Esophagus muscularis mucosa (tissue), 4 donors: ENCODE measurements around the gene B9D1. TPM values are rescaled to one million over a fixed set of nuclear protein-coding genes. Genes with fewer than 3 reads are reported as not detected.
A peak's percentile ranks its signal among the peaks of the same experiment; 100 is the strongest.

Experiments used
- DNase-seq: peaks from one replicate; pipeline ENCODE4 v3.0.0-alpha.2; 2017; ENCODE audit errors: extremely low spot score
- H3K27ac ChIP-seq, 4 donors: fragments of 200-600 bp; sonication (generic); replicated peaks in 1 of 4; 1 replicate in 3 of 4; 2 replicates in 1 of 4; pipeline ENCODE4 v1.5.1; 2016 to 2019; ENCODE audit warnings: mild to moderate bottlenecking in 1 of 4
- H3K27me3 ChIP-seq, 4 donors: fragments of 200-600 bp; sonication (generic); one replicate each; pipeline versions ENCODE4 v1.5.1 to v1.6.0; 2016 to 2019
- H3K36me3 ChIP-seq, 4 donors: fragments of 200-600 bp; sonication (generic); one replicate each; pipeline ENCODE4 v1.5.1; 2016 to 2019
- H3K4me1 ChIP-seq, 4 donors: fragments of 200-600 bp; sonication (generic); one replicate each; pipeline ENCODE4 v1.5.1; 2016 to 2019
- H3K4me3 ChIP-seq, 4 donors: fragments of 200-600 bp; sonication (generic); 1 replicate in 2 of 4; 2 replicates in 2 of 4; pipeline ENCODE4 v1.5.1; 2016 to 2019; ENCODE audit warnings: mild to moderate bottlenecking in 4 of 4, moderate library complexity in 1 of 4
- H3K9me3 ChIP-seq, 4 donors: fragments of 200-600 bp; sonication (generic); 1 replicate in 3 of 4; 2 replicates in 1 of 4; pipeline ENCODE4 v1.5.1; 2016 to 2019
- CTCF ChIP-seq, 3 experiments: fragments of 200-600 bp in 2 of 3; fragments of 450-650 bp in 1 of 3; sonication (generic) in 2 of 3; IDR thresholded peaks; one replicate each; pipeline ENCODE4 v1.5.1; 2017 to 2019; ENCODE audit warnings: antibody characterized with exemption in 3 of 3, mild to moderate bottlenecking in 2 of 3, moderate library complexity in 1 of 3
- EP300 ChIP-seq: sonication (generic); formaldehyde crosslinking; IDR thresholded peaks from one replicate; pipeline ENCODE4 v1.6.1; 2017; ENCODE audit warnings: antibody characterized with exemption
- POLR2A ChIP-seq: fragments of 450-650 bp; IDR thresholded peaks from one replicate; pipeline ENCODE4 v1.6.1; 2017; ENCODE audit warnings: antibody characterized with exemption, moderate library complexity, mild to moderate bottlenecking, low read depth
- POLR2AphosphoS5 ChIP-seq, 2 donors: sonication (generic); formaldehyde crosslinking; IDR thresholded peaks; one replicate each; pipeline ENCODE4 v1.6.1; 2017; ENCODE audit warnings: antibody characterized with exemption in 2 of 2
- WGBS: methylation state at CpG from one replicate; pipeline ENCODE4 v1.1.5; 2018; 5-methylcytosine and 5-hydroxymethylcytosine counted together
- intact Hi-C: fragments of 100-400 bp; cut with DNase I; formaldehyde crosslinking; loops from one replicate; pipeline ENCODE4 v1.15.1; 2023
- total RNA-seq, 4 donors: library from RNA; depleted of rRNA; stranded (reverse); fragments of >200 nt; gene quantifications; one replicate each; pipeline versions ENCODE4 v1.1.0 to v1.2.1, GENCODE V29; 2016

The B9D1 gene
- total RNA-seq, 4 donors from 2014 or later: 9.5 to 13.8 (median 9.9) TPM

GRCh38 chr17:19341211-19341631 lies 21.3 kb downstream of the B9D1 start:
- H3K9me3 ChIP-seq: no peaks in the 10 kb centered on the region
- no peak overlapping the region for H3K4me3 ChIP-seq
- 86% methylated on average over 7 of the region's 7 CpGs for WGBS
- no peaks in the 10 kb centered on the region for H3K27me3 ChIP-seq
- no peak for TF ChIP-seq POLR2A
- TF ChIP-seq CTCF (IDR thresholded peaks at IDR 0.05): no peak
- TF ChIP-seq POLR2AphosphoS5 (IDR thresholded peaks at IDR 0.05): no peak
- no peak for TF ChIP-seq EP300
- H3K4me1 ChIP-seq: peaks cover 32 to 58% (median 43%) of the 10 kb centered on the region in 4 donors
- H3K27ac ChIP-seq: no peak overlapping the region
- intact Hi-C loops: no loop called here
- DNase-seq: no peak
- peaks cover 0 to 2% (median under 1%) of the 10 kb centered on the region in 4 donors for H3K36me3 ChIP-seq

GRCh38 chr17:19339341-19339815 lies 23.1 kb downstream of the B9D1 start:
- DNase-seq: no peak
- Histone ChIP-seq H3K4me3 (no peak overlapping the region), H3K4me1 (peaks cover 21 to 51% (median 31%) of the 10 kb centered on the region in 4 donors), H3K36me3 (peaks cover 0 to 12% (median 5%) of the 10 kb centered on the region in 4 donors), H3K9me3 (no peaks in the 10 kb centered on the region), H3K27me3 (no peaks in the 10 kb centered on the region), H3K27ac (no peak overlapping the region)
- TF ChIP-seq POLR2A: no peak
- TF ChIP-seq CTCF (IDR thresholded peaks at IDR 0.05): no peak
- TF ChIP-seq EP300: no peak
- TF ChIP-seq POLR2AphosphoS5 (IDR thresholded peaks at IDR 0.05): no peak
- intact Hi-C loops: no loop called here
- WGBS: 70% methylated on average over 2 of the region's 2 CpGs

GRCh38 chr17:19338031-19338990 lies 24.2 kb downstream of the B9D1 start:
- WGBS: 100% methylated on average over 4 of the region's 7 CpGs
- no peak for DNase-seq
- Histone ChIP-seq H3K4me3 (no peak overlapping the region), H3K36me3 (peaks cover 0 to 23% (median 15%) of the 10 kb centered on the region in 4 donors), H3K27ac (peak overlapping the region in 1 of 4 donors; percentile 21), H3K4me1 (peaks cover 17 to 42% (median 27%) of the 10 kb centered on the region in 4 donors), H3K9me3 (no peaks in the 10 kb centered on the region), H3K27me3 (no peaks in the 10 kb centered on the region)
- intact Hi-C loops: no loop called here
- TF ChIP-seq EP300: no peak
- peak; percentile 32 to 65 (median 42) for TF ChIP-seq CTCF (IDR thresholded peaks at IDR 0.05)
- no peak for TF ChIP-seq POLR2A
- TF ChIP-seq POLR2AphosphoS5 (IDR thresholded peaks at IDR 0.05): no peak

- Histone ChIP-seq H3K36me3 (peaks cover 0 to 29% (median 20%) of the 10 kb centered on the region in 4 donors), H3K4me1 (peaks cover 17 to 40% (median 26%) of the 10 kb centered on the region in 4 donors), H3K9me3 (no peaks in the 10 kb centered on the region), H3K4me3 (no peak overlapping the region), H3K27ac (peak overlapping the region in 1 of 4 donors; percentile 21), H3K27me3 (no peaks in the 10 kb centered on the region)
- intact Hi-C loops: no loop called here
- WGBS: 67% methylated on average over 2 of the region's 2 CpGs
- TF ChIP-seq POLR2A (no peak), EP300 (no peak), POLR2AphosphoS5 (IDR thresholded peaks at IDR 0.05) (no peak), CTCF (IDR thresholded peaks at IDR 0.05) (no peak)
- no peak for DNase-seq
These were observed 24.9 kb downstream of the B9D1 start for GRCh38 chr17:19337712-19338023.
